Keratinocyte (primary cell): ENCODE data around the gene RFTN1. TPM values are rescaled to one million over a fixed set of nuclear protein-coding genes. Genes with fewer than 3 reads are reported as not detected.

Experiments used
- DNase-seq: peaks from one replicate; pipeline ENCODE4 v3.0.0-alpha.2; 2011; ENCODE audit warnings: low read depth, missing footprints, low spot score
- FAIRE-seq: peaks from 2 replicates; lab custom pipeline; 2011; peaks lifted over from hg19 to GRCh38; lab: Jason Lieb, UNC
- H2AFZ ChIP-seq: 2 replicates; pipeline ENCODE4 v1.6.0; 2012; ENCODE audit warnings: low read length, control low read depth, inconsistent platforms; ENCODE audit not compliant: control insufficient read depth
- H3K27ac ChIP-seq: 2 replicates; pipeline ENCODE4 v1.5.1; 2011; ENCODE audit warnings: low read length; ENCODE audit not compliant: control insufficient read depth, insufficient read depth
- H3K27me3 ChIP-seq: 3 replicates; pipeline ENCODE4 v1.6.0; 2011; ENCODE audit warnings: low read length; ENCODE audit not compliant: control insufficient read depth, insufficient read depth; ENCODE audit errors: extremely low read depth
- H3K36me3 ChIP-seq, 2 experiments: 2 replicates in 1 of 2; 3 replicates in 1 of 2; pipeline ENCODE4 v1.5.1; 2011; ENCODE audit warnings: low read length in 2 of 2, mild to moderate bottlenecking in 1 of 2; ENCODE audit not compliant: control insufficient read depth in 2 of 2, insufficient read depth in 2 of 2; ENCODE audit errors: extremely low read depth in 1 of 2
- H3K4me1 ChIP-seq: 3 replicates; pipeline ENCODE4 v1.5.1; 2011; ENCODE audit warnings: low read length; ENCODE audit not compliant: control insufficient read depth, insufficient read depth; ENCODE audit errors: extremely low read depth
- H3K4me2 ChIP-seq: 3 replicates; pipeline ENCODE4 v1.6.0; 2011; ENCODE audit warnings: low read depth, low read length; ENCODE audit not compliant: control insufficient read depth, insufficient read depth; ENCODE audit errors: extremely low read depth
- H3K4me3 ChIP-seq, 3 experiments: fragments of 200-600 bp in 1 of 3; sonication (generic) in 1 of 3; 2 replicates in 2 of 3; 3 replicates in 1 of 3; pipeline ENCODE4 v1.5.1; 2011 to 2016; ENCODE audit warnings: low read length in 3 of 3, mild to moderate bottlenecking in 3 of 3, control low read depth in 2 of 3, inconsistent platforms in 1 of 3, low read depth in 1 of 3, mixed read lengths in 1 of 3, mixed run types in 1 of 3, moderate library complexity in 1 of 3; ENCODE audit not compliant: control insufficient read depth in 2 of 3, insufficient read depth in 2 of 3; ENCODE audit errors: extremely low read depth in 1 of 3
- H3K79me2 ChIP-seq: 2 replicates; pipeline ENCODE4 v1.6.0; 2012; ENCODE audit warnings: low read length; ENCODE audit not compliant: control insufficient read depth, insufficient read depth
- H3K9ac ChIP-seq: 3 replicates; pipeline ENCODE4 v1.6.0; 2011; ENCODE audit warnings: low read length; ENCODE audit not compliant: control insufficient read depth, insufficient read depth; ENCODE audit errors: extremely low read depth
- H3K9me1 ChIP-seq: 3 replicates; pipeline ENCODE4 v1.6.0; 2011; ENCODE audit warnings: low read length; ENCODE audit not compliant: control insufficient read depth, insufficient read depth; ENCODE audit errors: extremely low read depth
- H3K9me3 ChIP-seq: 2 replicates; pipeline ENCODE4 v1.5.1; 2012; ENCODE audit warnings: low read depth, low read length; ENCODE audit not compliant: control insufficient read depth
- H4K20me1 ChIP-seq: 3 replicates; pipeline ENCODE4 v1.6.0; 2011; ENCODE audit warnings: low read length; ENCODE audit not compliant: control insufficient read depth, insufficient read depth; ENCODE audit errors: extremely low read depth
- EZH2 ChIP-seq: IDR thresholded peaks from one replicate; pipeline ENCODE4 v1.6.1; 2012; ENCODE audit warnings: inconsistent platforms, mild to moderate bottlenecking, low read length, moderate library complexity
- dilution Hi-C: fragments of 300-500 bp; cut with MboI; formaldehyde crosslinking; loops from one replicate; pipeline ENCODE4 v1.7.0; 2020; ENCODE audit warnings: low sequenced_read_pairs; ENCODE audit not compliant: extremely low pct_ligation_motif_present
- polyA plus RNA-seq, 5 experiments: library from polyadenylated mRNA; depleted of rRNA in 3 of 5; stranded (reverse) in 3 of 5; stranded (forward) in 1 of 5; unstranded in 1 of 5; fragments of >200 nt; gene quantifications; 1 replicate in 1 of 5; 2 replicates in 3 of 5; 3 replicates in 1 of 5; pipeline versions ENCODE4 v1.2.1 to v1.2.3, GENCODE V29; 2011 to 2012; ENCODE audit warnings: missing spikeins in 2 of 5, low read depth in 1 of 5, low replicate concordance in 1 of 5
- TF ChIP-seq, protein P1 (sequence below), 3 experiments: IDR thresholded peaks in 1 of 3; conservative IDR thresholded peaks in 1 of 3; optimal IDR thresholded peaks in 1 of 3; 2 replicates in 2 of 3; 3 replicates in 1 of 3; pipeline versions ENCODE3 to v1.5.1; 2011; ENCODE audit warnings: low read length in 3 of 3, mild to moderate bottlenecking in 3 of 3, moderate library complexity in 2 of 3, control low read depth in 1 of 3, inconsistent platforms in 1 of 3; ENCODE audit not compliant: insufficient read depth in 2 of 3; ENCODE audit errors: extremely low read depth in 1 of 3

RFTN1 gene
- polyA plus RNA-seq, 1 donor (not counting 4 experiments of a cell fraction or from before 2014, with no cell fraction given), result 18.0 TPM

DNA sequence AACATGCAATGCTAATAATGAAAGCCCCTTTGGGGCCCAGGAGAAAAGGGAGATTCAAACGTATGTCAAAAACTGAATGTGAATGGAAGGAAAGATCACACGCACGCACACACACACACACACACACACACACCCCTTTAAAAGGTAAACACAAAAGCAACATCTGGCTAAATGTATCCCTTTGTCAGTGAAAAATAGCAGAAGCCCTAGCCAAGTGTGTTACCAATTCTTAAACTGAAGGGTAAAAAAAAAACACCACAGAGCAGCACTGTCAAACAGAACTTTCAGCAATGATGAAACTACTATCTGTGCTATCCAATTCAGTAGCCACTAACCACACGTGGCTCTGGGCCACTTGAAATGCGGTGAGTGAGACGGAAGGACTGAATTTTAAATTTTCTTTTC is 4.9 kb downstream of the RFTN1 start:
- no peak overlapping the region for H3K4me3 ChIP-seq
- FAIRE-seq, result no peak
- H3K9me1 ChIP-seq, result no peaks in the 10 kb centered on the region
- dilution Hi-C loops, result no loop called here
- TF ChIP-seq, protein P1, sequence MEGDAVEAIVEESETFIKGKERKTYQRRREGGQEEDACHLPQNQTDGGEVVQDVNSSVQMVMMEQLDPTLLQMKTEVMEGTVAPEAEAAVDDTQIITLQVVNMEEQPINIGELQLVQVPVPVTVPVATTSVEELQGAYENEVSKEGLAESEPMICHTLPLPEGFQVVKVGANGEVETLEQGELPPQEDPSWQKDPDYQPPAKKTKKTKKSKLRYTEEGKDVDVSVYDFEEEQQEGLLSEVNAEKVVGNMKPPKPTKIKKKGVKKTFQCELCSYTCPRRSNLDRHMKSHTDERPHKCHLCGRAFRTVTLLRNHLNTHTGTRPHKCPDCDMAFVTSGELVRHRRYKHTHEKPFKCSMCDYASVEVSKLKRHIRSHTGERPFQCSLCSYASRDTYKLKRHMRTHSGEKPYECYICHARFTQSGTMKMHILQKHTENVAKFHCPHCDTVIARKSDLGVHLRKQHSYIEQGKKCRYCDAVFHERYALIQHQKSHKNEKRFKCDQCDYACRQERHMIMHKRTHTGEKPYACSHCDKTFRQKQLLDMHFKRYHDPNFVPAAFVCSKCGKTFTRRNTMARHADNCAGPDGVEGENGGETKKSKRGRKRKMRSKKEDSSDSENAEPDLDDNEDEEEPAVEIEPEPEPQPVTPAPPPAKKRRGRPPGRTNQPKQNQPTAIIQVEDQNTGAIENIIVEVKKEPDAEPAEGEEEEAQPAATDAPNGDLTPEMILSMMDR (optimal IDR thresholded peaks at IDR 0.05 in 1 of 3, IDR thresholded peaks at IDR 0.05 in 1 of 3, conservative IDR thresholded peaks at IDR 0.05 in 1 of 3; ENCODE audit: extremely low read depth in 1 of 3, insufficient read depth in 2 of 3, low read length in 3 of 3), result no peak
- no peak for TF ChIP-seq EZH2
- no peak overlapping the region for H2AFZ ChIP-seq
- no peak overlapping the region for H3K9ac ChIP-seq
- no peak overlapping the region for H3K4me2 ChIP-seq
- H3K79me2 ChIP-seq, result peaks cover 46% of the 10 kb centered on the region
- no peak for DNase-seq
- H3K27ac ChIP-seq, result no peak overlapping the region
- peaks cover 13% of the 10 kb centered on the region for H3K4me1 ChIP-seq
- H3K36me3 ChIP-seq, result peaks cover 0 to 2% of the 10 kb centered on the region in 2 experiments
- no peaks in the 10 kb centered on the region for H3K27me3 ChIP-seq
- no peaks in the 10 kb centered on the region for H4K20me1 ChIP-seq
- H3K9me3 ChIP-seq, result no peaks in the 10 kb centered on the region

GRCh38 chr3:16508243-16508578 is 5.3 kb downstream of the RFTN1 start:
- H3K27ac ChIP-seq, result no peak overlapping the region
- H2AFZ ChIP-seq, result no peak overlapping the region
- FAIRE-seq (no peak), DNase-seq (no peak)
- no peaks in the 10 kb centered on the region for H3K9me1 ChIP-seq
- dilution Hi-C loops, result no loop called here
- peaks cover 46% of the 10 kb centered on the region for H3K79me2 ChIP-seq
- H3K9me3 ChIP-seq, result no peaks in the 10 kb centered on the region
- H4K20me1 ChIP-seq, result no peaks in the 10 kb centered on the region
- peaks cover 0 to 2% of the 10 kb centered on the region in 2 experiments for H3K36me3 ChIP-seq
- H3K9ac ChIP-seq, result no peak overlapping the region
- H3K4me1 ChIP-seq, result peaks cover 13% of the 10 kb centered on the region
- H3K27me3 ChIP-seq, result no peaks in the 10 kb centered on the region
- H3K4me2 ChIP-seq, result no peak overlapping the region
- no peak for TF ChIP-seq EZH2
- TF ChIP-seq, protein P1 (optimal IDR thresholded peaks at IDR 0.05 in 1 of 3, IDR thresholded peaks at IDR 0.05 in 1 of 3, conservative IDR thresholded peaks at IDR 0.05 in 1 of 3; ENCODE audit: extremely low read depth in 1 of 3, insufficient read depth in 2 of 3, low read length in 3 of 3), result no peak
- H3K4me3 ChIP-seq, result no peak overlapping the region
